GM19240 (cell line): Measurements from ENCODE around the gene TXNRD1.
"Not testable (repeated sequence)": the region's sequence is repeated elsewhere in the genome, so short reads cannot be mapped to it uniquely, and the experiment has no call there.

ENCODE experiments used
- DNase-seq: peaks from one replicate; pipeline ENCODE4 v3.0.0; 2011; ENCODE audit warnings: low spot score; ENCODE audit not compliant: insufficient read length

Gene TXNRD1

DNA sequence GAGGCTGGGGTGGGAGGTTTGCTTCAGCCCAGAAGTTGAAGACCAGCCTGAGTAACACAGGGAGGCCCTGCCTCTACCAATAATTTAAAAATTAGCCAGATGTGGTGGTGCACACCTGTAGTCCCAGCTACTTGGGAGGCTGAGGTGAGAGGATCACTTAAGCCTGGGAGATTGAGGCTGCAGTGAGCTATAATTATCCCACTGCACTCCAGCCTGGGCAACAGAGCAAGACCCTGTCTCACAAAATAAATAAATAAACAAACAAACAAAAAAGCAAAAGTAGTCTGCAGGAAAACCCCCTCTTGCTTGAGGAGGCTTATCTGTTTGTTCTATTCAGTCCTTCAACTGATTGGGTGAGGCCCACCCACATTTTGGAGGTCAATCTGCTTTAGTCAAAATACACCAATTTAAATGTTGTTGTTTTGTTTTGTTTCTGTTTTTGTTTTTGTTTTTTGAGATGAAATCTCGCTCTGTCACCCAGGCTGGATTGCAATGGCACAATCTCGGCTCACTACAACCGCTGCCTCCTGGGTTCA is 24.9 kb upstream of the TXNRD1 start:
- no peak for DNase-seq

DNA sequence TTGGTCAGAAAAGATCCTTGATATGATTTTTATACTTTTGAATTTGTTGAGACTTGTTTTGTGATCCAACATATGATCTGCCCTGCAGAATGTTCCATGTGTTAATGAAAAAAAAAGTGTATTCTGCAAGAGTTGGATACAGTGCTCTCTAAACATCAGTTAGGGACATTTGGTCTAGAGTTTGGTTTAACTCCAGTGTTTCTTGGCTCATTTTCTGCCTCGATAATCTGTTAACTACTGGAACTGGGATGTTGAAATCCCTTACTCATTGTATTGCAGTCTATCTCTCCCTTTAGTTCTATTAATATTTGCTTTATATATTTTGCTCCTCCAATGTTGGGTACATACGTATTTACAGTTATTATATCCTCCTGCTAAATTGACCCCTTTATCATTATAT is 18.3 kb upstream of the TXNRD1 start:
- no peak for DNase-seq

DNA sequence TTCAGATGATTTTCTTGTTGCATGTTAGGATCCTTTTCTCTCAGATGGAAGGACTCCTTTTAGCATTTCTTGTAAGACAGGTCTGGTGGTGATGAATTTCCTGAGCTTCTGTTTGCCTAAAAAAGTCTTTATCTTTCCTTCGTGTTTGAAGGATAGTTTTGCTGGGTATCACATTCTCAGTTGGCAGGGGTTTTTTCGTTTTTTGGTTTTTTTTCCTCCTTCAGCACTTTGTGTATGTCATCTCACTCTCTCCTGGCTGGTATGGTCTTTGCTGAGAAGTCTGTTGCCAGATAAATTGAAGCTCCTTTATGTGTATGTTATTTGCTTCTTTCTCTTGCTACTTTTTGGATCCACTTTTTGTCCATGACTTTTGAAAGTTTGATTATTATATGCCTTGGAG is 15.6 kb upstream of the TXNRD1 start:
- DNase-seq = no peak

DNA sequence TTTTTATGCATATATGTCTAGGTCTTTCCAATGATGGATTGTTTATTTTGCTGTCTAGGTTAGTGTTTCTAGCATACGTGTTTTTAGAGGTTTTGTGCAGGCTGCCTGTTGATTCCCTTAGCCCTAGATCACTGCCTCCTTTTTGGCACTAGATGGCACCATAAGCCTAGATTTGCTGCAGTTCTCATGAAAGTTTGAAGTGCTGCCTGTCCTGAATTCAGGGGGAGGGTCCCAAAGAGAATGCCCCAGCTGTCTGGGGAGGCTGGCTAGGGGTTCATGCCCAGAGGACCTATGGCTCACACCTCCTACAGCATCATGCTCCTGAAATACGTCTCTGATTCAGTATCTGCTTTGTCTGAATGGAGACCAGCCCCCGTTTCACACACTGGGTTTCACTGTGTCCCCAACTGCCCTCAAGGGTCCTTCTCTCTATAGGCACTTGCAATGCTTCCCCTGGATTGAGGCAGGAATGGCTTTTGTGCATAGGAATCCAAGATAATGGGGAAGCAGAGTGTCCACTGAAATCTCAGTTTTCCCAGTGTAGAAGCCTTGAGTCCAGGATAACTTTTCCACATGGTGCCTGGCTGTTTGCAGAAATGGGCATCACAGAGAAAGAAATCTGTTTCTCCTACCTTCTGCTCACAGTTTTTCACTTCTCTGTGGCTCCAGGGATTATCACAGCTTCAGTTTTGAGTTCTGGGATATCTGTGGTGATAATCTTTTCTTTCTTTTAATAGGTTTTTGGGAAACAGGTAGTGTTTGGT is 14.2 kb upstream of the TXNRD1 start:
- peak; percentile 58 for DNase-seq

DNA sequence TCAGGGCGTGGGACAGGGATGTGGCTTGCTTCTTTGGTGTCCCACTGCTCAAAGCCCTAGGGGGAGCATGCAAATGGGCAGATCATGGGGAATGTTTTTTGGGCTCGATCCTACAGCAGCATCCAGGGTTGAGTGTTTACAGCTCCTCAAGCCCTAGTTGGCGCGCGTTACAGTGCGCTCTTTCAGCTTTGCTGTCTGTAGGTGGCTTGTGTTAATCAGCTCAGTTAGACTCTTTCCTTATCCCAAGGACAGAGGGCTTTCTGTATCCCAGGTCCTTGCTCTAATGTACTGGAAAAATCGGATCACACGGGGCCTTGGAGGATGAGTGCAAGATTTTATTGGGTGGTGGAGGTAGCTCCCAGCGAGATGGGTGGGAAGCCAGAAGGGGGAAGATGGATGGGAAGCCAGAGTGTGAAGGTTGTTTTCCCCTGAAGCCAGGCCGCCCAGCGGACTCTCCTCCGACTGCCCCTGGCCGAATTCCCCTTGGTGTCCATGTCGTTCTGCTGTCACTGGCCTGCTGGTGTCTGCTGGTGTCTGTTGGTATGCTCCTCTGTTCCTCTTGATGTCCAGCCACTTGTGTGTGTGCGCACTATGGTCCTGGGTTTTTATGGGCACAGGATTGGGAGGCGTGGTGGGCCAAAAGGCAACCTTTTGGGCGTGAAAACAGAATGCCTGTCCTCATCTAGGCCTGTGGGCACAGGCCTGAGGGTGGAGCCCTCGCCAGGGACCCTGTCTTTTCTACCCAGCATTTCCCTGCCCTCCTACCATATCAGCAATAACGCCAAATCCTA is 10.7 kb upstream of the TXNRD1 start:
- DNase-seq = no peak

DNA sequence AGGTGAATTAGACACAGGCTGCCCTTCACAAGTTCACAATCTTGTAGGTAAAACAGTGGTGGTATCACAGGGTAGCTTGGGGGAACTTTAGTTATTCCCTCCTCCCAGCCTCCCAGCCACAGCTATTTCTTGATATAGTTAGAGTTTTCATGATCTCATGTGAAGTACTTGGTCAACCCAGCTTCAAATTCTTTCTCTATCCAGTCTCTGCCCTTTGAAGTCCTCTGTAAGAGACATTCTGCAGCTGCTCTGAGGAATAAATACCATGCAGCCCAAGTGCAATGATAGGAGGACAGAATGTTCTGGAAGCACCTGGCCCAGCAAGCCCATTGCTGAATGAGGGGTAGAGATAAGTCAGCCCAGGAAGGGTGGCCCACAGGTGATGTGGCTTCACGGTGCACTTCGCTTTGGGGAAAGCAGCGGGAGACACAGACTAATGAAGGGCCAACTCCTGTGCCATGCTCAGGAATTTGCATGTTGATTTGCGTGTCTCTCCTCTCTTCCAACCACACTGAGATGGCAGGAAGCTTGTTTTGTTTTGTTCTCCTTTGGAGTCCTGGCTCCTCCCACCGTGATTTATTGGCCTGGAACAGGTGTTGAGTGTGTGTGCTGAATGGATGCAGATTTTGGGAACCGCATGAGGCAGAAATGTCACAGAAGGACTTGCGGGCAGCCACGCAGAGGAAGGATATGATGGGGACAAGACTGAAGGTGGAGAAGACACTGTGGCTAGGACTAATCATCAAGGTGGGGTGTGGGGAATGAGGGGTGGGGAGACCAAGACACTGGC is 8.0 kb upstream of the TXNRD1 start:
- DNase-seq = no peak

DNA sequence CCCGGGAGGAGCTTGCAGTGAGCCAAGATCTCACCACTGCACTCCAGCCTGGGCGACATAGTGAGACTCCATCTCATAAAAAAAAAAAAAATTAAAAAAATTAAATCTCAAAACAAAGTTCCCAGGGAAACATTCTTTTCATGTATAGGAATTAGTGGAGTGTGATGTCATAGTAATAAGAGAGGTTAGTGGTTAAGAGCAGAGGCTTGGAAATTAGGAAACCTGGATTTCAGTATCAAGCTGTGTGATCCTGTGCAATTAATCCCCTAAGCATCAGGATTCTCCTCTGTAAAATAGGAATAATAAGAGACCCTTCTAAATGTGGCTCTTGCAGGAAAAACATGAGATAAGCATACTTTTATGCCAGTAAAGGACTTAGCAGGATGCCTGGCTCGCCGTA is 3.1 kb upstream of the TXNRD1 start:
- DNase-seq = no peak

DNA sequence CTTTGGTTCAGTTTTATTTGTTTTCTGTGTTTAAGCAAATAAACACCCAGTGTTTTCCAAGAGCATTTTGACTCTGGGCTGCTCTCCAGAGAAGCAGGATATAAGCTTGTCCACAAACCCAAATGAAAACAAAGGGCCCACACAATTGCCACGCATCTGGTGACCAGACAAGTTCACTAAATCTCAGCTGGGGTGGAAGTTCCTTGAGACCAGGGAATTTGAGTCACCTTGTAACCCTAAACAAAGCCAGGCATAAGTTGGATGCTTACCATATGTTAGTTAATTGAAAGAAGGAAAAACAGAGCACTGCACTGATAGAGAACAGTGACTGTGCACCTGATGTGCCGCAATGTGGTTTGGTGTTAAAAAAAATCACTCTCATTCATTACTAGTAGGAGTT is 1.6 kb upstream of the TXNRD1 start:
- no peak for DNase-seq

DNA sequence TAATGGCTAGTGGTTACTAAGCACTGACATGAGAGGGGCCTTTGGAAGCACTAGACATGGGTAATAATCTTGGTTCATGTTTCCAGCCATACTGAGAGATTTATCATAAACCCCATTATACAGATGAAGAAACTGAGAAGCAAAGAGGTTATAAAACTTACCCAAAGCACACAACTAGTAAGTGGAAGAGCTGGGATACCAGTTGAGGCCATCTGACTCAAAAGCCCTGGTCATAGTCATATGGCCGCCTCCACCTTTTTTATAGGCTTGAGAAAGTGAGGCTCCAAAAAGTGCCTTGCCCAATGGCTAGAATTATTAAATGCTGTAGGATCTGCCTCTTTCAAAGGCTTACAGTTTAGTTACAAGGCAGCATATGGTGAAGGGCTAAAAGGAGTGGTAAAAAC is 944 bp downstream of the TXNRD1 start:
- no peak for DNase-seq

DNA sequence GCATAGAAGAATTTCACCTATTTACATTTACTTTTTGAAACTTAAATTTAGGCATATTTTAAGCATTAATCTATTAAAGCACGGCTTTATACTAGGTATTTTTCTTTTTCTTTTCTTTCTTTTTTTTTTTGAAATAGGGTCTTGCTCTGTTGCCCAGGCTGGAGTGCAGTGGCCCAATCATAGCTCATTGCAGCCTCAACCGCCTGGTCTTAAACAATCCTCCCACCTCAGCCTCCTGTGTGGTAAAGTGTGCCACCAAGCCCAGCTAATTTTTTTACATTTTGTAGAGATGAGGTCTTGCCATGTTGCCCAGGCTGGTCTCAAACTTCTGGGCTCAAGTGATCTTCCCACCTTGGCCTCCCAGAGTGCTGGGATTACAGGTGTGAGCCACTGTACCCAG is 2.9 kb downstream of the TXNRD1 start:
- not testable (repeated sequence) for DNase-seq

DNA sequence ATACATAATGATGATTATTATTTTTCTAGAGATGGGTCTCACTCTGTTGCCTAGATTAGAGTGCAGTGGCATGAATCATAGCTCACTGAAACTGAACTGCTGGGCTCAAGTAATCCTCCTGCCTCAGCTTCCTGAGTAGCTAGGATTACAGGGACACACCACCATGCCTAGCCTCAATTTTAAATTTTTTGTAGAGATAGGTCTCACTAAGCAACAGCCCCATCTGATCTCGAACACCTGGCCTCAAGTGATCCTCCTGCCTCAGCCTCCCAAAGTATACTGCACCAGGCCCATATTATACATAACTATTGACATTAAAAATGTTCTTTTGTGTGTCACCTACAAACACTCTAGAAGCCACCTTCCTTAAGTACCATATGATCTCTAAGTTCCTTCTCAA is 3.4 kb downstream of the TXNRD1 start:
- no peak for DNase-seq

DNA sequence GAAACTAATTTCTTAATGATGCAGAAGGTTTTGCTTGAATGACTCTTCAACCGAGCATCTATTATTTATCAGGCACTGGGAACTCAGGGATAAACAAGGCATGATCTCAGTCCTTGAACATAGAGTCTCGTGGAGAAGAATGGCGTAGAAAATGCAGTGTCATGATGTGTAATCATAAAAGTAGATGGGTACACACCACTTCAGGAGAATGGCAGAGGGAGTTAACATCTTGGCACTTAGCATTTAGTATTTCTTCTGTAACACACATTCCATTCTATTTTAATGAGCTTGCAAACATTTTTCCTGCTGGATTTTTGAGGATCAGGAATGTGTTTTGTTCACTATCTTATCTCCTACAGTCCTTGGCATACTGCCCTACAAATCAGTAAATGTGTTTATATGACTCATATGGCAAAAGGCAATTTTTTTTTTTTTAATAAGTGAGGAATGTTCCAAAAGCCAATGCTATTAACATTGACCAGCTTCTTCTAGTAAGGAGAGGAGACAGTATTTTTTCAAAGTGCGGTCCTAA is 3.8 kb downstream of the TXNRD1 start:
- DNase-seq = no peak

DNA sequence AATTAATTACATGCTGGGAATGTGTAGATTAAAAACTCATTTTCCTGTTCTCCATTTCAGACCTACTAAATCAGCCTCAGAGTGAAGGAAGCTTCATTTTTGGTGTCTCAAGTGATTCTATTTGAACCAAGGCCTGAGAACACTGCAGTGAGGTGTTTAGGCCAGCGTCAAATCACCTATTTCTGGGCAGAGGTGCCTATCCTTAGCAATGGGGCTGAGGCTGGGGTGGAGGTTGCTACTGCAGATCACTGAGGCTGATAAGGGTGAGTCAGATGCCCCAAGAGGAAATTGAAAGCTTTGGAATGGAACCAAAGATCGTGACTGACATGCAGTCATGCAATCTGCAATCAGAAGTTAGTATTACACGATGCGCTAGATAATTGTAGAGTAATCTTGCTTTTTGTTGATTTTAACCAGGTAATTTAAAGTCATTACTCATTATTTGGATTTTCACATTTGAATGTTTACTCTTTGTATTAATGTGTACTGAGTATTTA is 4.4 kb downstream of the TXNRD1 start:
- no peak for DNase-seq

DNA sequence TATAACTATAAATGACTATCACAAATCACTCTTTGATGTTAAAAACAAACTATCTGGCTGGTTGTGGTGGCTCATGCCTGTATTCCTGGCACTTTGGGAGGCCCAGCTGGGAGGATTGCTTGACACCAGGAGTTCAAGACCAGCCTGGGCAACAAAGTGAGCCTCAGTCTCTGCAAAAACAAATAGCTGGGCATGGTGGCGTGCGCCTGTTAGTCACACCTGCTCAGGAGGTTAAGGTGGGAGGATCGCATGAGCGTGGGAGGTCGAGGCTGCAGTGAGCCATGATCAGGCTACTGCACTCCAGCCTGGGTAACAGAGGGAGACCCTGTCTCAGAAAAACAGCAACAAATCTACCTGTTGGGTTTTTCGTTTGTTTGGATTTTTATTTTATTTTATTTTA is 5.4 kb downstream of the TXNRD1 start:
- no peak for DNase-seq

DNA sequence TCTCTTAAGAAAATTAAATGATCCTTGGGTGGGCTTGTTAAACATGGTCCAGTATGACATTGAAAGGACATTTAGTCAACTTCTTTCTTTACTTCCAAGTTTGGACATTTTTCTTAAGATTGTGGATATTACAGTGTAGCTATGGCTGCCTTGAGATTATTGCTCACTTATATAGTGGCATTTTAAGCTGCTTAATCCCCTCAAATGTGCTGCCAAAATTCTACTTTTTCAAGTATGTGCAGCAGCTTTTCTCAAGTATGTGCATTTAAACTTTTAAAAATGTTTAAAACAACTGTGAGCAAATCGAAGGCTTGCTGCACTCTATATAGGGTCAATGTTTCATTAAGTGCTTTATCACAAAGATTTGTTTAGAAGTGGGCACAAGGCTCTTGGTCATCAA is 7.4 kb downstream of the TXNRD1 start:
- no peak for DNase-seq

DNA sequence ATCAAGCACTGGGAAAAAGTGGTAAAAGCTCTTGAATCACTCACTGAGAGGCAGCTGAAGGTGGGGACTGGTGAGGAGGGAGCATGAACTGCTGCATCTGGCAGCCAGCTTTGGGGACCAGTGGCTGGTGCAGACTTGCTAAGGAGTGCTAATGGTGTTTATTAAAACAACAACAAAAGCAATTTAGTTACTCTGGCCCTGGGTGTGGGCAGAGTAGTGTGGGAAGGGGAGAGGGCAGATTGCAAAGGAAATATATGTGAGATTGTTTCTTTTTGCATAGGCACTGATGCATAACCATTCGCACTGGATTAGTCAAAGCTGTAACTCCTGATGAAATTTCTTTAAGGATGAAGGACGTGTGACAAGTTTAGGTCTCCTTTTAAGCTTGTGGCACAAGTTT is 8.1 kb downstream of the TXNRD1 start:
- DNase-seq = no peak

DNA sequence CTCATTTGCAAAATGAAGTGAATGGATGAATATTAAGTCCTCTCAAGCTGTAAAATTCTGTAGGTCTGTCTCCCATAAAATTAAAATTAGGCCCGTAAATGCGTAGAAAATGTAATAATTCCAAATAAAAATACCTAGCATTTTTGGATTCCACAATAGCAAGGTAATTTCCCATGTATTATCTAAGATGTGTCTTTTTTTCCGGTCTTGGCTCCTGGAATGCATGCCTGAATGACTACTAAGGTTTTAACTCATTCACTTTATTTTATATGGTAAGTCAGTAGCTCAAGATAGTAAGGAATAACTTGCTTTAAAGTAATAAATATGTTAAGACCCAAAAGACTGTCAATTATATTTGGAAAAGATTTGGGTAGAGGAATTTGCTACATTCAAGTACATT is 11.1 kb downstream of the TXNRD1 start:
- no peak for DNase-seq

DNA sequence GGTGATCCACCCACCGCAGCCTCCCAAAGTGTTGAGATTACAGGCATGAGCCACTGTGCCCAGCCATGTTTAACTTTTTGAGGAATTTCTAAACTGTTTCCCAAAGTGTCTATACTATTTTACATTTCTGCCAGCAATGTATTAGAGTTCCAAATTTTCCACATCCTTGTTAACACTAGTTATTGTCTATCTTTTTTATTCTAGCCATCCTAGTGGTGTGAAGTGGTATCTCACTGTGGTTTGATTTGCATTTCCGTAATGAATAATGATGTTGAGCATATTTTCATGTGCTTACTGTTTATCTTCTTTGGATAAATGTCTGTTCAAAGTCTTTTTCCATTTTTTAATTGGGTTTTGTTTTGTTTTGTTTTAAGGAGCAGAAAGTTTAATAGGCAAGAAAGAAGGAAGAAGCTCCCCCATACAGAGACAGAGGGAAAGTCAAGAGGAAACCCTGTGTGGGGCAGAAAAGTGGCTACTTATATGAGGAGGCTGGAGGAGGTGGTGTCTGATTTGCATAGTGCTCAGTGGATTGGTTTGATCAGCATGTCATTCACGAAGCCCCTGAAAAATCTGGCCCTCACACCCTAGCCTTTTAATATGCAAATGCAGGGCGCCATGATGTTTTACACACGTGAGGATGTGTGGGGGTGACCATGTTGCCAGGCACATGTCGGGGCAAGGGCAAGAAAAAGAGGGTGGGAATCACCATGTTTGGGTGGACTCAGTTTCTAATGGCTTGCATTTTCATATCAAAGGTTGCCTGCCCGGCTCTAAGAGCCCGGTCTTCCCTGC is 14.9 kb downstream of the TXNRD1 start:
- DNase-seq = no peak

DNA sequence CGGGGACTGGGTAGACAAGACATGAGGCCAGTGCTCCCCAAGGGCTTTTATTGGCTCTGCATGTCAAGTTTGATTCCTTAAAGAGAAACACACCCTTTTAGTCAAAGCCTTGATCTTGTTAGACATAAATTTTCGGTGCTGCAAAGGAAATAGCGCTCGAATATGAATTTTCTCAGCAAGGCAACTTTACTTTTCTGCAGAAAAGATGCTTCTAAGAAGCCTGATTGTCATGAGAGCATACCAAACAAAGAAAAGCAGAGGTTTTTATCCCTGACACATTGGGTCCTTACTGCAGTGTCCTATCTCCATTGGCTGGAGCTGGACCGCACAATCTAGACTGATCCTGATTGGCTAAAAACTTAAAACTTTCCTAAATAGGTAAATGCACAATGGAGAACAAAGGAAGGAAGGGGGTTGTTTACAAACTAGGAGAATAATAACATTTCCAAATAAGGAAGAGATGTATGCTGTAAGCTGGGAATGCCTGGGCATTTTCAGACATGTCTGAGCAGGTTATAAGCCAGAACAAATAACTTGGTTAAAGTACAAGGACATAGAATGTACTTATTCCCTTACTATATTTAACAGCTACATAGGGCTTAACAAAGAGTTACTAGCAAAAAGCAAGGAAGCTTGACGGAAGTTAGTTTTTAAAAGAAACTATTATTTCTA is 17.2 kb downstream of the TXNRD1 start:
- no peak for DNase-seq

DNA sequence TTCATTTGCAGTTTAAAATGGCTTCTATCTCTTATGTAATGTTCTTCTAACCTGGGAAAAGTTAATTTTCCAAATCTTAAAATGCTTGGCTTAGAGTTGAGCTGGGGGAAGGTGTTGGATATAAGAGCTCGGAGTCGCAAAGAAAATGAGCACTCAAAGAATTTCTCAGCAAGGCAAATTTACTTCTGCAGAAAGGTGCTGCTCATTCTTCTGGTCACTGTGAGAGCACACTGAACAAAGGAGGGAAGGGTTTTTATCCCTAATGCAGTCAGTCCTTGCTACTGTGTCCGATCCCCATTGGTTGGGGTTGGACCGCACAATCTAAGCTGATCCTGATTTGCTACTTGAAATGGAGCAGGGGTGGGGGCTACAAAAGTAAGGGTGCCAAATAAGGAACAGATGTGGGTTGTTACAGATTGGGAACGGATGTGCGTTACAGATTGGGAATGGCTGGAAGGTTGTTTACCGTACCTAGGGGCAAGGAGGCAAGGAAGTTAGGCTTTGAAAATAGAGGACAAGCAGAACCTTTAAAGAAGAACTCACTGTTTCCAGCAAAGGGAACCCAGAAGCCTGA is 19.4 kb downstream of the TXNRD1 start:
- no peak for DNase-seq
